GM12873 (cell line): Measurements from ENCODE around the gene CCDC69.

Experiments used
- TF ChIP-seq, protein P1 (sequence below): IDR thresholded peaks from 2 replicates; pipeline ENCODE4 v1.5.1; 2012; ENCODE audit warnings: low read depth, mild to moderate bottlenecking, moderate library complexity, low read length, control low read depth; ENCODE audit not compliant: insufficient read depth; ENCODE audit errors: missing control alignments

CCDC69 gene

DNA sequence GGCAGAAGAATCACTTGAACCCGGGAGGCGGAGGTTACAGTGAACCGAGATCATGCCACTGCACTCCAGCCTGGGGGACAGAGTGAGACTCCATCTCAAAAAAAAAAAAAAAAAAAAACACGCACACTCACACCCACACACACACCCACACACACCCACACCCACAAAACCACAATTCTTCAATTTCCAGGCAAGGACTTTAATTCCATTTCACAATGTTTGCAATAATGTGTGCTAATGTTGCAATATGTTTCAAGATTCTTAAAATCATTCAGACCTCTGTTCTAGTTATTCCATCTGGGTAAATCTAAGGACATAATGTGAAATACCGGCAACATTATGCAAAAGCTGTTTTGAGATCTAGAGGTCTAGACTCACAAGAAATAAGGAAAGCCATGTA, 28.3 kb downstream of the CCDC69 start:
- TF ChIP-seq, protein P1, sequence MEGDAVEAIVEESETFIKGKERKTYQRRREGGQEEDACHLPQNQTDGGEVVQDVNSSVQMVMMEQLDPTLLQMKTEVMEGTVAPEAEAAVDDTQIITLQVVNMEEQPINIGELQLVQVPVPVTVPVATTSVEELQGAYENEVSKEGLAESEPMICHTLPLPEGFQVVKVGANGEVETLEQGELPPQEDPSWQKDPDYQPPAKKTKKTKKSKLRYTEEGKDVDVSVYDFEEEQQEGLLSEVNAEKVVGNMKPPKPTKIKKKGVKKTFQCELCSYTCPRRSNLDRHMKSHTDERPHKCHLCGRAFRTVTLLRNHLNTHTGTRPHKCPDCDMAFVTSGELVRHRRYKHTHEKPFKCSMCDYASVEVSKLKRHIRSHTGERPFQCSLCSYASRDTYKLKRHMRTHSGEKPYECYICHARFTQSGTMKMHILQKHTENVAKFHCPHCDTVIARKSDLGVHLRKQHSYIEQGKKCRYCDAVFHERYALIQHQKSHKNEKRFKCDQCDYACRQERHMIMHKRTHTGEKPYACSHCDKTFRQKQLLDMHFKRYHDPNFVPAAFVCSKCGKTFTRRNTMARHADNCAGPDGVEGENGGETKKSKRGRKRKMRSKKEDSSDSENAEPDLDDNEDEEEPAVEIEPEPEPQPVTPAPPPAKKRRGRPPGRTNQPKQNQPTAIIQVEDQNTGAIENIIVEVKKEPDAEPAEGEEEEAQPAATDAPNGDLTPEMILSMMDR: no peak

DNA sequence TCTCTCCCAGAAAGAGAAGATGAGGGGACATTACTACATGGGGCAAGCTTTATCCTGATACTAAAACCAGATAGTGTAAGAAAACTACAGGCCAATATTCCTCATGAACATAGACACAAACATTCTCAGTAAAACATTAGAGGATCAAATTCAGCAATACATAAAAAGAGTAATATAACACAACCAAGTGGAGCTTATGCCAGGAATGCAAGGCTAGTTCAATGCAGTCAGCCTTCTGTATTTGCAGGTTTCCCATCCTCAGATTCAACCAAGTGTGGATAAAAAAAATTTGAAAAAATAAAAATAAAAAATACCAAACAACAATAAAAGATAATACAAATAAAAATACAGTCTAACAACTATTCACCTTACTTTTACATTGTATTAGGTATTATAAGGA, 31.3 kb downstream of the CCDC69 start:
- TF ChIP-seq, protein P1: no peak

DNA sequence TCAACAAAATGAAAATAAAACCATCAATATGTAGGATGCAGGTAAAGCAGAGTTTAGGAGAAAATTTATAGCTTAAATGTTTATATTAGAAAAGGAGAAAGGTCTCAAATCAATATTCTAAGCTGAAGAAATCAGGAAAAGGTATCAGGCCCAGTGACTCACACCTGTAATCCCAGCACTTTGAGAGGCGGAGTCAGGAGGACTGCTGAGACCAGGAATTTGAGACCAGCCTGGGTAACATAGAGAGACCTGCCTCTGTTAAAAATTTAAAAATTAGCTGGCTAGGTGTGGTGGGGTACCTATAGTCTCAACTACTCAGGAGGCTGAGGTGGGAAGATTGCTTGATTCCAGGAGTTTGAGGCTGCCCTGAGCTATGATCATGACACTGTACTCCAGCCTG, 32.2 kb downstream of the CCDC69 start:
- TF ChIP-seq, protein P1: no peak

DNA sequence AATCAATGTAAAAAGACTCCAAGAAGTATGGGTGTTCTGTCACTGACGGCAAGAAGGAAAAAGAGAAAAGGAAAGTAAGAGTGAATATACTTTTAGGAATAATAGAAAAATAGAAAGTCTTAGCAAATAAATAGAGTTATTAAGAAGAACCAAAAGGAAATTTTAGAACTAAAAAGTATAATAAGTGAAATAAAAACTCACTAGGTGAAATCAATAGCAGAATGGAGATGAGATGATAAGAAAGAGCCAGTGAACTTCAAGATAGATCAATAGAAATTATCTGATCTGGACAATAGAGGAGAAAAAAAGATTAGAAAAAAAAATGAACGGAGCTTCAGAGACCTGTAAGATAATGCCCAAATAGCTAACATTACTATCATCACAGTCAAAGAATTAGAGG, 34.7 kb downstream of the CCDC69 start:
- TF ChIP-seq, protein P1: no peak

DNA sequence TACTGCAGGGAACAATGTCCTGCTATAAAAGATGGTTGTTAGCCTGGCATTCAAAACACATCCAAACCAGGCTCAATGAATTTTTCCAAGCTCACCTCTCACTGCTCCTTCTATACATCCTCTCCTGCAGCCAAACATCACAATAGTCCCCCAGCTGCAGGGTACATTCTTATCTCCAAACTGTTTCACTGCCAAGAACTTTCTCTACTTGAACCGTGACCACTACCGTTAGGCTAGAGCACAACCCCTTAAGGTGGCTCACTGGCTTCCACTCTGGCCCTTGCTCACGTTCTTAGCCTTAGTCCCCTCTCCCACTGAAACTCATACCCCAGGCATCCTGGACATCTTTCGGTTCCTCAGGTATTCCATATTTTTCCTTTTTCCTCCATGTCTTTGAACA, 37.4 kb downstream of the CCDC69 start:
- TF ChIP-seq, protein P1: no peak

DNA sequence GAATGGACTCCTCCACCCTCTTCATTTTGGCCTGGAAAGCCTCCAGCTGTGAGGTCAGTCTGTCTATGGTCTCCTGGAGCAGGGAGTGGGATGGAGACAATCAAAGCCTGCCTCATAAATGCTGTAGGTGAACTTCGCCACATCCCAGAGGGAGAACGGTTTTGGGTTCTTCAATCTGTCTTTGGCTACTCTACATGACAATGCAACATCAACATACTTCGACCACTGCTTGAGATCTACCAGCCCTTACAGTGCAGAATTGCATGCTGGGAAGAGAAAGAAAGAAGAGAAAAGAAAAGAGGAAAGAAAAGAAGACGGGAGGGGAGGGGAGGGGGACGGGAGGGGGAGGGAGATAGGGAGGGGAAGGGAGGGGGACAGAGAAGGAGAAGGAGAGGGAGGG, 37.8 kb downstream of the CCDC69 start:
- TF ChIP-seq, protein P1: no peak

DNA sequence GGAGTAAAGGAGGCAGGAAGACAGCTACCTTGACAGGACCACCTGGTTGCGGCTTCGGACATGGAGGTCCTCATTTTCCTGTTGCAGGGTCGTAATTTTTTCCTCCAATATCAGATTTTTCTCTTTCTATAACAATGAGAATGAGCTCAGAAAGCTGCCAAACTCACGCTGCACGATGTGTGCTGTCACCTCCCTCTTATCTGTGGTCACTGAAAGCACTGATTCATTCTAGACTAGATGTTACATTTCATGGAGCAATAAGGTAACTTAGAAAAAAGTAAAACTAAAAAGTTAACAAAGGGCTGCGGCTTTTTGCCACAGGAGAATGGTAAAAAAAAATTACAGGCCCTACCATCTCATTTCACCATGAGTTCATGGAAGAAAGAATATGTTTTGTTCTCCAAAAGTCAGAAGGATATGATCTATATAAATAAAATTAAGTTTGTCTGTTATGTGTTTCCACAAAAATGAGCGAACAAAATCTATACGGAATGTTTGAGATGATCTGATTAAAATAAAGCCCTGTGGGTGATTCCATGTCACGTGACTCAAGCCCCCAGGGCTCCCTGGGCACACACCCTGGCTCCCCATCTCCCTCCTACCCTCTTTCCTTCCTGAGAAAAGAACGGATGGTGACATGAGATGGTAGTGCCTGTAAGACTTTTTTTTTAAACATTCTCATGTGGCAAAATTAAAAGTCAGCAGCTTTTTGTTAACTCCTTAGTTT, 39.4 kb downstream of the CCDC69 start:
- TF ChIP-seq, protein P1: no peak
